ENCODE measurements around the gene ELOVL3. TPM values are rescaled to one million over a fixed set of nuclear protein-coding genes. Genes with fewer than 3 reads are reported as not detected.
A peak's percentile ranks its signal among the peaks of the same experiment; 100 is the strongest.

Gene ELOVL3
- polyA plus RNA-seq, 1 donor (not counting 4 experiments of a cell fraction or from before 2014, with no cell fraction given), result 0.26 TPM

DNA sequence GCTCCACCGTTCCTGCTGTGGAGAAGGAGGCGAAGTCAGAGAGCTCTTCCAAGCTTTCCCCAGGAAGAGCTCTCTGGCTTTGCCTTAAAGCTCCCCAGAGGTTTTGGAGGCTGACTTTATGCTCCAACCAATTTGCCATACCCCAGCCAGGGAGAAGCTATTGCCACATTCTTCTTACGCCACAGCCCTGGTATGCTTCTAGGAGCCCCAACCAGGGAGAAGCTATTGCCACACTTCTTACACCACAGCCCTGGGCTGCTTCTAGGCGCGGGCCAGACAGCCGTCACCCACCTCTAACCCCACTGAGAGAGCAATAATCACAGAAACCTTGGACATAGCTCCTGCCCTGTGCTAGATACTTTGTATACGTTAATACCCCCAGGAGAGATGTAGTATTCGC lies 951 bp downstream of the ELOVL3 start:
- Histone ChIP-seq H3K27ac (ENCODE audit: control insufficient read depth, insufficient read depth, low read length) (no peak overlapping the region), H3K9me1 (ENCODE audit: control insufficient read depth, extremely low read depth, insufficient read depth, low read length) (no peaks in the 10 kb centered on the region), H3K27me3 (ENCODE audit: control insufficient read depth, extremely low read depth, insufficient read depth, low read length) (peaks cover 38% of the 10 kb centered on the region), H3K4me2 (ENCODE audit: control insufficient read depth, extremely low read depth, insufficient read depth, low read depth, low read length) (no peak overlapping the region), H2AFZ (ENCODE audit: control insufficient read depth, low read length) (no peak overlapping the region), H3K36me3 (ENCODE audit: control insufficient read depth in 2 of 2, extremely low read depth in 1 of 2, insufficient read depth in 2 of 2, low read length in 2 of 2) (no peaks in the 10 kb centered on the region), H3K9ac (ENCODE audit: control insufficient read depth, extremely low read depth, insufficient read depth, low read length) (no peak overlapping the region), H4K20me1 (ENCODE audit: control insufficient read depth, extremely low read depth, insufficient read depth, low read length) (no peaks in the 10 kb centered on the region), H3K9me3 (ENCODE audit: control insufficient read depth, low read depth, low read length) (no peaks in the 10 kb centered on the region), H3K4me3 (ENCODE audit: control insufficient read depth in 2 of 3, extremely low read depth in 1 of 3, insufficient read depth in 2 of 3, low read depth in 1 of 3, low read length in 3 of 3) (no peak overlapping the region), H3K79me2 (ENCODE audit: control insufficient read depth, insufficient read depth, low read length) (no peaks in the 10 kb centered on the region), H3K4me1 (ENCODE audit: control insufficient read depth, extremely low read depth, insufficient read depth, low read length) (peaks cover 24% of the 10 kb centered on the region)
- TF ChIP-seq EZH2 (IDR thresholded peaks at IDR 0.05; ENCODE audit: low read length), result no peak
- no peak for FAIRE-seq
- DNase-seq (ENCODE audit: low read depth, low spot score), result no peak
- dilution Hi-C loops (cut with MboI; ENCODE audit: extremely low pct_ligation_motif_present, low sequenced_read_pairs), result no loop called here

GRCh38 chr10:102229810-102230263 lies 3.7 kb downstream of the ELOVL3 start:
- H3K9me1 ChIP-seq (ENCODE audit: control insufficient read depth, extremely low read depth, insufficient read depth, low read length), result no peaks in the 10 kb centered on the region
- H3K27me3 ChIP-seq (ENCODE audit: control insufficient read depth, extremely low read depth, insufficient read depth, low read length), result peaks cover 38% of the 10 kb centered on the region
- no peaks in the 10 kb centered on the region for H3K79me2 ChIP-seq (ENCODE audit: control insufficient read depth, insufficient read depth, low read length)
- H4K20me1 ChIP-seq (ENCODE audit: control insufficient read depth, extremely low read depth, insufficient read depth, low read length), result no peaks in the 10 kb centered on the region
- peak overlapping the region; percentile 31 for H3K9ac ChIP-seq (ENCODE audit: control insufficient read depth, extremely low read depth, insufficient read depth, low read length)
- no peak overlapping the region for H3K27ac ChIP-seq (ENCODE audit: control insufficient read depth, insufficient read depth, low read length)
- TF ChIP-seq EZH2 (IDR thresholded peaks at IDR 0.05; ENCODE audit: low read length) (no peak), CTCF (optimal IDR thresholded peaks at IDR 0.05 in 1 of 3, IDR thresholded peaks at IDR 0.05 in 1 of 3, conservative IDR thresholded peaks at IDR 0.05 in 1 of 3; ENCODE audit: extremely low read depth in 1 of 3, insufficient read depth in 2 of 3, low read length in 3 of 3) (peak; percentile 95 to 100 (median 99))
- H3K4me1 ChIP-seq (ENCODE audit: control insufficient read depth, extremely low read depth, insufficient read depth, low read length), result peaks cover 24% of the 10 kb centered on the region
- H3K4me2 ChIP-seq (ENCODE audit: control insufficient read depth, extremely low read depth, insufficient read depth, low read depth, low read length), result peak overlapping the region; percentile 90
- dilution Hi-C loops (cut with MboI; ENCODE audit: extremely low pct_ligation_motif_present, low sequenced_read_pairs), result no loop called here
- peak overlapping the region; percentile 17 to 68 (median 51) for H3K4me3 ChIP-seq (ENCODE audit: control insufficient read depth in 2 of 3, extremely low read depth in 1 of 3, insufficient read depth in 2 of 3, low read depth in 1 of 3, low read length in 3 of 3)
- DNase-seq (ENCODE audit: low read depth, low spot score) (no peak), FAIRE-seq (peak; percentile 78)
- H2AFZ ChIP-seq (ENCODE audit: control insufficient read depth, low read length), result peak overlapping the region; percentile 64
- H3K36me3 ChIP-seq (ENCODE audit: control insufficient read depth in 2 of 2, extremely low read depth in 1 of 2, insufficient read depth in 2 of 2, low read length in 2 of 2), result no peaks in the 10 kb centered on the region
- no peaks in the 10 kb centered on the region for H3K9me3 ChIP-seq (ENCODE audit: control insufficient read depth, low read depth, low read length)

Data from keratinocyte (primary cell).